ENCODE data around the gene PLAAT3.

- TF ChIP-seq POLR2A (IDR thresholded peaks at IDR 0.05; ENCODE audit: low read length) (no peak), GATA1 (IDR thresholded peaks at IDR 0.05; ENCODE audit: low read depth, low read length) (no peak)
These were observed 30.9 kb downstream of the PLAAT3 start for GRCh38 chr11:63583357-63583677.

Data from erythroblast (primary cell).